Epithelial cell of esophagus (primary cell): Measurements from ENCODE around the gene MED31.

ENCODE experiments used
- DNase-seq: peaks from one replicate; pipeline ENCODE4 v3.0.0; 2010; ENCODE audit warnings: low read depth
- H3K4me3 ChIP-seq: 2 replicates; pipeline ENCODE4 v1.5.1; 2011; ENCODE audit warnings: mild to moderate bottlenecking, low read length, control low read depth
- CTCF ChIP-seq: IDR thresholded peaks from 2 replicates; pipeline ENCODE4 v1.5.1; 2011; ENCODE audit warnings: low read depth, mild to moderate bottlenecking, low read length, control low read depth, inconsistent platforms; ENCODE audit not compliant: insufficient read depth; ENCODE audit errors: missing control alignments

MED31 gene

GRCh38 chr17:6684460-6684783 is 33.0 kb upstream of the MED31 start:
- no peak for TF ChIP-seq CTCF
- H3K4me3 ChIP-seq = no peak overlapping the region
- DNase-seq = no peak

GRCh38 chr17:6683730-6684459 is 32.5 kb upstream of the MED31 start:
- no peak for TF ChIP-seq CTCF

GRCh38 chr17:6683081-6683684 is 31.8 kb upstream of the MED31 start:
- no peak overlapping the region for H3K4me3 ChIP-seq
- no peak for TF ChIP-seq CTCF
- no peak for DNase-seq

More at GRCh38 chr17:6683730-6684459, 32.5 kb upstream of the MED31 start:
- H3K4me3 ChIP-seq = no peak overlapping the region
- DNase-seq = no peak

- no peak for TF ChIP-seq CTCF
- no peak overlapping the region for H3K4me3 ChIP-seq
- DNase-seq = no peak
Observed at GRCh38 chr17:6682339-6682738, 30.9 kb upstream of the MED31 start.

- H3K4me3 ChIP-seq = no peak overlapping the region
- no peak for TF ChIP-seq CTCF
- DNase-seq = peak; percentile 80
Observed at GRCh38 chr17:6681671-6682070, 30.3 kb upstream of the MED31 start.

- DNase-seq = peak; percentile 18
- no peak for TF ChIP-seq CTCF
Observed at GRCh38 chr17:6681176-6681575, 29.8 kb upstream of the MED31 start.

GRCh38 chr17:6679241-6679640 is 27.8 kb upstream of the MED31 start:
- no peak overlapping the region for H3K4me3 ChIP-seq
- DNase-seq = peak; percentile 29
- TF ChIP-seq CTCF = no peak

More at GRCh38 chr17:6681176-6681575, 29.8 kb upstream of the MED31 start:
- no peak overlapping the region for H3K4me3 ChIP-seq
